ENCODE results near the gene THEMIS2.
"Not testable (repeated sequence)": the region's sequence is repeated elsewhere in the genome, so short reads cannot be mapped to it uniquely, and the experiment has no call there.

THEMIS2 gene

DNA sequence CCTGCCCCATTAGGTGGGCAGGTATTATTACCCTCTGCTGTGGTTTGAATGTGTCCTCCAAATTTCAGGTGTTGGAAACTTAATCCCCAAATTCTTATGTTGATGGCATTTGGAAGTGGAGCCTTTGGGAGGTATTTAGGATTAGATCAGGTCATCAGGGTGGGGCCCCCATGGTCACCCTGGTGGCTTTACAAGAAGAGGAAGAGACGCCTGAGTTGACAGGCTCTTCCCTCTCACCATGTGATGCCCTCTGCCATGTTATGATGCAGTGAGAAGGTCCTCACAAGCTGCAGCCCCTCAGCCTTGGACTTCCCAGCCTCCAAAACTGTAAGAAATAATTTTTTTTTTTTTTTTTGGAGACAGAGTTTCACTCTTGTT lies 8.8 kb upstream of the THEMIS2 start:
- no peak for DNase-seq

DNA sequence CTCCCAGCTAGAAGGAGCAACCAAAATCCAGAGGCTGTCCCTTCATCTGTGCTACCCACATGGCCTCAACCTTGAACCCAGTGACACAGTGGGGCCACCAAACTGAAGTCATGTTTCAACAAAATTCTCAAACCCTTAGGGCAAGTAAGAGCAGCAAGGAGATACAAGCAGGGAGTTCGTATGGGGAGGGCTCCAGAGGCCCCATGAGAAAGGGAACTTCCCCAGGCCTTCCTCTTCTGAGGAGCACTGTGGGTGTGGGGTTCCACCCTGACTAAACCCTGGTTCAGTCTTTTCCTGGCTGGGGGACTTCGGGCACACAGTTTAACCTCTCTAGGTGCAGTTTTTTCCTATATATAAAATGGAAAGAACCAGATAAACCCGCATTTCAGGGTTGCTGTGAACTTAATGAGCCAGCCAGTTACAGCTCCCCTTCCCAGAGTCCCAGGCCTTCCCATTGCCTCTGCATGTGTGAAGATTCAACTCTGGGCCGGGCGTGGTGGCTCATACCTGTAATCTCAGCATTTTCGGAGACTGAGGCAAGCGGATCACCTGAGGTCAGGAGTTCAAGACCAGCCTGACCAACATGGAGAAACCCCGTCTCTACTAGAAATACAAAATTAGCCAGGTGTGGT lies 8.0 kb upstream of the THEMIS2 start:
- DNase-seq: no peak

DNA sequence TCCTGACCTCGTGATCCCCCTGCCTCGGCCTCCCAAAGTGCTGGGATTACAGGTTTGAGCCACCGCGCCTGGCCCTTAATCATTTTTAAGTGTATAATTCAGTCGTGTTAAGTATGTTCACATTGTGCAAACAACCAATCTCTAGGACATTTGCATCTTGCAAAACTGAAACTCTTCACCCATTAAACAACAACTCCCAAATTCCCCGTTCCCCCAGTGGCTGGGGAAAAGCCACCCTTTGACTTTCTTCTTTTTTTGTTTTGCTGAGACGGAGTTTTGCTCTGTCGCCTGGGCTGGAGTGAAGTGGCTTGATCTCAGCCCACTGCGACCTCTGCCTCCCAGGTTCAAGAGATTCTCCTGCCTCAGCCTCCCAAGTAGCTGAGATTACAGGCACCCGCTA lies 6.5 kb upstream of the THEMIS2 start:
- no peak for DNase-seq

DNA sequence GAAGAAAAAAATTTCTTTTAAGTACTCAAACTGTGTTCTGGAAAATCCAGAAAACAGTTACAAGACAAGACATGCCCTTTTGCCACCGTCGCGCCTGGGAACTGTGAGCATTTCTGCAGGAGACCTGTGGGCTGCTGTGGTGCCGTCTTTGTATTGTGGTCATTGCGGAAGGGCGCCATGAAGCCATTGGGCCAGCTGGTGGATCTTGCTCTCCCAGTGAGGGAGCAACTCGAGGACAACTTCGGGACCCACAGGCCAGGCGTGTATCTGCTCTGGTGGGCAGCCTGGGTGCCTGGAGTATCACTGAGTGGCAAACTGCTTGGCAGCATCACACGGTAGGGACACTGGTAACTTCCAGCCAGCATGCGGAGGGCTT lies 3.8 kb upstream of the THEMIS2 start:
- no peak for DNase-seq

- DNase-seq: no peak
Observed at GRCh38 chr1:27868932-27869718, 3.2 kb upstream of the THEMIS2 start.

GRCh38 chr1:27869719-27870085 lies 2.6 kb upstream of the THEMIS2 start:
- no peak for DNase-seq

DNA sequence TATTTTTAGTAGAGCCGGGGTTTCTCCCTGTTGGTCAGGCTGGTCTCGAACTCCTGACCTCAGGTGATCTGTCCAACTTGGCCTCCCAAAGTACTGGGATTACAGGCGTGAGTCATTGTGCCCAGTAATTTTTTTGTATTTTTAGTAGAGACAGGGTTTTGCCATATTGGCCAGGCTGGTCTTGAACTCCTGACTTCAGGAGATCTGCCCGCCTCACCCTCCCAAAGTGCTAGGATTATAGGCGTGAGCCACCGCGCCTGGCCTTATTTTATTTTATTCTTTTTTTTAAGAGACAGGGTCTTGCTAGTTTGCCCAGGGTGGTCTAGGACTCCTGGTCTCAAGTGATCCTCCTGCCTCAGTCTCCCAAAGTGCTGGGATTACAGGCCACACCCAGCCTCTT lies 1.3 kb upstream of the THEMIS2 start:
- DNase-seq: not testable (repeated sequence)

DNA sequence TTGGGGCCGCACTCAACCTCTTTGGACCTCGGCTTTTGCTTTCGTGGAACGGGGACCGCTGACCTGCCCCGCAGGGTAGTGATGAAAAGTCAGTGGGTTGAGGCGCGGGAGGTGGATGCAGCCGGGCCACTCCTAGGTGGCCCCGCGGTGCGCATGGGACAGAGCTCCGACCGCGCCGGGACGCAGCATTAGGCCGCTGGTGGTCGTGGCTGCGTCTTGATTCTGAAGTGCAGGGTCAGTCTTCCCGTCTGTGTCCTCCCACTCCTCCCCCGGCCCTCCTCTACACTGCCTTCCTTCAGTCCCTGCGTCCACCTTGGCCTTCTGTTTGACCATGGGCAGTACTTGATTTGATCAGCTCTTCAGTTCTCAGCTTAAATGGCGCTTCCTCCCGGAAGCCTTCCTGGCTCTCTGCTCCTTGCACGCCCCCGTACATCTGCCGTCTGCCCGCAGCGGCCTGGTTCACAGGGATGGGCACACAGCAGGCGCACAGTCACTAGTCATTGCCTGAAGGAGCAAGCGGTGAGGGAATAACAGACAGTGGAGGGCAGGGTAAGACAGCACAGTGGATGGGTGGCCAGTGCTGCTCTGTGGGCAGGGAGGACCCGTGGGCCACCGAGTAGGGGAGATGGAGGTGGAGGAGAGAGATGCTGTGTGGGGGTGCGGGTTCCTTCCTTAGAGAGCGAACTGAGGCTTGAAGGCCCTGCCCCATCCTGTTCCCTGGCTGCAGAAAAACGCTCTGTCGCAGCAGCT lies 633 bp downstream of the THEMIS2 start:
- no peak for DNase-seq

DNA sequence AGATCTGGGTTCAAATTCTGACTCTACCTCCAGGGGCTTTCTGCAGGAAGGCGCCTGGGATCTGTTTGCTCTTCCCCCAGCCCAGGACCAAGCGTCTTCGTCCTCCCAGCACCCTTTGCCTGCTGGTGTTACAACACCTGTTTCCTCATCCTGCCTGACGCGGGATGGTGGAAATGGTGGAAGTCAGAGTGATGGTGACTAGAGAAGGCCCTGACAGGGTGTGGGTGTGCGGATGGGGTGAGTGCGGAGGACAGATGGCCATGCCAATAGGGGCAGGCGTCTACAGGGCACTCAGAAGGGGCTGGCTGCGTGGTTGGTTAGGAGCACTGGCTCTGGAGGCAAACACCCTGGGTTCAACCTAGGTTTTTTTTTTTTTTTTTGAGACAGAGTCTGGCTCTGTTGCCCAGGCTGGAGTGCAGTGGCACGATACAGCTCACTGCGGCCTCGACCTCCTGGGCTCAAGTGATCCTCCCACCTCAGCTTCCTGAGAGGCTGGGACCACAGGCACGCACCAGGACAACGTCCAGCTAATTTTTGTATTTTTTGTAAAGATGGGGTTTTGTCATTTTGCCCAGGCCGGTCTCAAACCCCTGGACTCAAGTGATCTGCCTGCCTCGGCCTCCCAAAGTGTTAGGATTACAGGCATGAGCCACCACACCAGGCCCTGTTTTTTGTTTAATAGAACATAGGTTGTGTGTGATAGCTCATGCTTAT lies 1.5 kb downstream of the THEMIS2 start:
- no peak for DNase-seq

GRCh38 chr1:27876341-27877114 lies 4.2 kb downstream of the THEMIS2 start:
- no peak for DNase-seq

GRCh38 chr1:27877115-27877416 lies 4.7 kb downstream of the THEMIS2 start:
- DNase-seq: no peak

GRCh38 chr1:27878039-27878438 lies 5.7 kb downstream of the THEMIS2 start:
- DNase-seq: no peak

GRCh38 chr1:27878787-27879335 lies 6.5 kb downstream of the THEMIS2 start:
- no peak for DNase-seq

DNA sequence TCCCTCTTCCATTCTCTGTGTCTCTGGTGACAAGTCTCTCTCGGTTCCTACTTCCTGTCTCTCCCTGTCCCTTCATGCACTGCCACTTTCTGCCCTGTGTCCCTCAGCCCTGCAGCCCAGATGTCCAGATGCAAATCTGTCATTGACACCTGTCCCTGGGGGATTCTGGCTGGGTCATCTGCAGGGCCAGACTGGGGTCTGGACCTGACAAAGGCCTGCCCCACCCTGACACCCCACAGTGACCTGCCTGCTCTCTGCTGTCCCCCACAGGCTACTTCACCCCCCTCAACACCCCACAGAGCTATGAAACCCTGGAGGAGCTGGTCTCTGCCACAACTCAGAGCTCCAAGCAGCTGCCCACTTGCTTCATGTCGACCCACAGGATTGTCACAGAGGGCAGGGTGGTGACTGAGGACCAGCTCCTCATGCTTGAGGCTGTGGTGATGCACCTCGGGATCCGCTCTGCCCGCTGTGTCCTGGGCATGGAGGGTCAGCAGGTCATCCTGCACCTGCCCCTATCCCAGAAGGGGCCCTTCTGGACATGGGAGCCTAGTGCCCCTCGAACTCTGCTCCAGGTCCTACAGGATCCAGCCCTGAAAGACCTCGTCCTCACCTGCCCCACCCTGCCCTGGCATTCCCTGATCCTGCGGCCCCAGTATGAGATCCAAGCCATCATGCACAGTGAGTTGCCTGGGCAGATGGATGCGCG lies 7.2 kb downstream of the THEMIS2 start:
- no peak for DNase-seq

- no peak for DNase-seq
Observed at GRCh38 chr1:27882543-27882903, 10.2 kb downstream of the THEMIS2 start.

DNA sequence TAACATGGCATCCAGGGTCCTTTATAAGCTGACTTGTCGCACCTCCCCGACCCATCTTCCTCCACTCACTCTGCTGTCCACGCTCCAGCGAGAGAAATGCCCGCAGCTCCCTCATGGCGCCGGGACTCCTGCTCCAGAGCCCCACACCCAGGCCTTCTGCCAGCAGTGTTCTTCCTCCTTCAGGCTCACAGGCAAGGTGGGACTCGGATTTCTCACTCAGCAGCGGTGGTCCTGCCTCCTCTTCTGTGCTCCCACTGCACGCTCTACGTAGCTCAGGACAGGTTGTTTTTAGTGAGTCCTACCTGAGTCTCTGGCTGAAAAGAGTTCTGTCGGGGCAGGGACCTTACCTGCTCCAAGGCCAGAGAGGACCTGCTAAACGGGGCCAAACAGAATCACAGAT lies 11.2 kb downstream of the THEMIS2 start:
- DNase-seq: no peak

- DNase-seq: no peak
Observed at GRCh38 chr1:27884006-27884954, 11.9 kb downstream of the THEMIS2 start.

DNA sequence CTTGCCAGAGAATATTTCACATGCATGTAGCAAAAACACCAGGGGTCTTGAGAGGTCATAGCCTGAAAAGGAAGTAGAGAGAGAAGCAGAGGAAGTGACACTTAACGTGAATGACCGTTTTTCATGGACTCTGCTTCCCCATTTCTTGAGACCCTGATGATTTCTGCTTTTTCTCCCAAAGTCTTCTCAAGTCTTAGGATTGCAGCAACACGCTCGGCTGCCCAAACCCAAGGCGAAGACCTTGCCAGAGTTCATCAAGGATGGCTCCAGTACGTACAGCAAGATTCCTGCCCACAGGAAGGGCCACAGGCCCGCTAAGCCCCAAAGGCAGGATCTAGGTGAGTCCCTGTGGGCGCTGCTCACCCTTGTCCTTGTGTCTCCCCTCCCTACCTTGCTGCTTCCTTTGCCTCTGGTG lies 12.8 kb downstream of the THEMIS2 start:
- DNase-seq: no peak

- no peak for DNase-seq
Observed at GRCh38 chr1:27885621-27886352, 13.4 kb downstream of the THEMIS2 start.

DNA sequence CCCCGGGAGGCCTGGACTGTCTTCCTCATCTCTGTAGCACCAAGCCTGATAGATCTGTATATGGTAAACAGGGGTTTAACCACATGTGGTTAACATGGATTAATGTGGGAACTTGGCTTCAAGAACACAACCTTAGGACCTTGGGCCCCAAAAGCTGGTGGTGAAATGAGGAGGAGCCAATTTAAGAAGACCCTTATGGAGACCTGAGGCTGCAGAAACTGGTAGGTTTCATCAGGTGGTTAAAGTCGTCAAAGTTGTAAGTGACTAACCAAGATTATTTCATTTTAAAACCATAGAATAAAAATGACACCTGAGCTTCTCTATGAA lies 14.0 kb downstream of the THEMIS2 start:
- no peak for DNase-seq
